ENCODE results near the gene SMOC1.

Gene SMOC1

GRCh38 chr14:70006699-70007098 is 127.5 kb downstream of the SMOC1 start:
- H3K27me3 ChIP-seq (ENCODE audit: insufficient read depth, low read length, poor library complexity) = peaks cover 5% of the 10 kb centered on the region
- no peak overlapping the region for H3K4me3 ChIP-seq (ENCODE audit: low read depth in 1 of 2, low read length in 2 of 2)
- no peak overlapping the region for H3K27ac ChIP-seq (ENCODE audit: low read length)
- no peak overlapping the region for H3K9ac ChIP-seq (ENCODE audit: low read depth, low read length)
- no peak overlapping the region for H3K4me2 ChIP-seq (ENCODE audit: insufficient read depth, low read length)
- H4K20me1 ChIP-seq (ENCODE audit: insufficient read depth, low read length) = no peaks in the 10 kb centered on the region
- H3K9me3 ChIP-seq (ENCODE audit: insufficient read depth, low read length, severe bottlenecking) = no peaks in the 10 kb centered on the region
- H3K79me2 ChIP-seq (ENCODE audit: insufficient read depth, low read length) = no peaks in the 10 kb centered on the region
- DNase-seq (no peak), ATAC-seq (ENCODE audit: insufficient read depth, low read depth) (no peak)
- no peaks in the 10 kb centered on the region for H3K4me1 ChIP-seq (ENCODE audit: insufficient read depth, low read length)
- no peak overlapping the region for H2AFZ ChIP-seq (ENCODE audit: low read depth, low read length)
- no peaks in the 10 kb centered on the region for H3K36me3 ChIP-seq (ENCODE audit: insufficient read depth, low read length)
- no peak for TF ChIP-seq CTCF (IDR thresholded peaks at IDR 0.05; ENCODE audit: borderline replicate concordance, extremely low read depth, low read length, poor library complexity, severe bottlenecking)
- TF ChIP-seq EZH2 (IDR thresholded peaks at IDR 0.05; ENCODE audit: borderline replicate concordance, low read depth, low read length, severe bottlenecking) = no peak

- no peaks in the 10 kb centered on the region for H3K79me2 ChIP-seq (ENCODE audit: insufficient read depth, low read length)
- H2AFZ ChIP-seq (ENCODE audit: low read depth, low read length) = no peak overlapping the region
- H3K9ac ChIP-seq (ENCODE audit: low read depth, low read length) = no peak overlapping the region
- H3K4me2 ChIP-seq (ENCODE audit: insufficient read depth, low read length) = no peak overlapping the region
- H3K36me3 ChIP-seq (ENCODE audit: insufficient read depth, low read length) = no peaks in the 10 kb centered on the region
- no peak overlapping the region for H3K4me3 ChIP-seq (ENCODE audit: low read depth in 1 of 2, low read length in 2 of 2)
- ATAC-seq (ENCODE audit: insufficient read depth, low read depth) (no peak), DNase-seq (no peak)
- no peaks in the 10 kb centered on the region for H3K9me3 ChIP-seq (ENCODE audit: insufficient read depth, low read length, severe bottlenecking)
- H4K20me1 ChIP-seq (ENCODE audit: insufficient read depth, low read length) = no peaks in the 10 kb centered on the region
- no peak for TF ChIP-seq CTCF (IDR thresholded peaks at IDR 0.05; ENCODE audit: borderline replicate concordance, extremely low read depth, low read length, poor library complexity, severe bottlenecking)
- TF ChIP-seq EZH2 (IDR thresholded peaks at IDR 0.05; ENCODE audit: borderline replicate concordance, low read depth, low read length, severe bottlenecking) = no peak
- H3K27ac ChIP-seq (ENCODE audit: low read length) = no peak overlapping the region
- no peaks in the 10 kb centered on the region for H3K27me3 ChIP-seq (ENCODE audit: insufficient read depth, low read length, poor library complexity)
- H3K4me1 ChIP-seq (ENCODE audit: insufficient read depth, low read length) = no peaks in the 10 kb centered on the region
Observed at GRCh38 chr14:70008284-70009262, 129.4 kb downstream of the SMOC1 start.

- Histone ChIP-seq H4K20me1 (ENCODE audit: insufficient read depth, low read length) (no peaks in the 10 kb centered on the region), H3K9ac (ENCODE audit: low read depth, low read length) (no peak overlapping the region), H3K79me2 (ENCODE audit: insufficient read depth, low read length) (no peaks in the 10 kb centered on the region), H2AFZ (ENCODE audit: low read depth, low read length) (no peak overlapping the region), H3K4me1 (ENCODE audit: insufficient read depth, low read length) (no peaks in the 10 kb centered on the region), H3K4me3 (ENCODE audit: low read depth in 1 of 2, low read length in 2 of 2) (no peak overlapping the region), H3K4me2 (ENCODE audit: insufficient read depth, low read length) (no peak overlapping the region), H3K27me3 (ENCODE audit: insufficient read depth, low read length, poor library complexity) (no peaks in the 10 kb centered on the region), H3K9me3 (ENCODE audit: insufficient read depth, low read length, severe bottlenecking) (no peaks in the 10 kb centered on the region), H3K36me3 (ENCODE audit: insufficient read depth, low read length) (no peaks in the 10 kb centered on the region), H3K27ac (ENCODE audit: low read length) (no peak overlapping the region)
- TF ChIP-seq CTCF (IDR thresholded peaks at IDR 0.05; ENCODE audit: borderline replicate concordance, extremely low read depth, low read length, poor library complexity, severe bottlenecking) (no peak), EZH2 (IDR thresholded peaks at IDR 0.05; ENCODE audit: borderline replicate concordance, low read depth, low read length, severe bottlenecking) (no peak)
- no peak for ATAC-seq (ENCODE audit: insufficient read depth, low read depth)
- no peak for DNase-seq
Observed at GRCh38 chr14:70009961-70010360, 130.7 kb downstream of the SMOC1 start.
